Kidney (tissue), 14 donors: Measurements from ENCODE around the gene C1orf226. TPM values are rescaled to one million over a fixed set of nuclear protein-coding genes. Genes with fewer than 3 reads are reported as not detected.
A peak's percentile ranks its signal among the peaks of the same experiment; 100 is the strongest.
"Not testable (repeated sequence)": the region's sequence is repeated elsewhere in the genome, so short reads cannot be mapped to it uniquely, and the experiment has no call there.

ENCODE experiments used
- DNase-seq, 5 donors: peaks; one replicate each; pipeline ENCODE4 v3.0.0-alpha.2; 2013 to 2020
- FAIRE-seq: peaks from 2 replicates; lab custom pipeline; 2012; peaks lifted over from hg19 to GRCh38; lab: Jason Lieb, UNC
- H3K27ac ChIP-seq, 2 donors: one replicate each; pipeline ENCODE4 v1.7.0; 2013; ENCODE audit warnings: low read depth in 2 of 2, low read length in 2 of 2, inconsistent platforms in 1 of 2
- H3K27me3 ChIP-seq: one replicate; pipeline ENCODE4 v1.7.1; 2013; ENCODE audit warnings: low read length, inconsistent platforms; ENCODE audit not compliant: control insufficient read depth, insufficient read depth
- H3K36me3 ChIP-seq, 3 donors: one replicate each; pipeline versions ENCODE4 v1.7.0 to v1.7.1; 2013; ENCODE audit warnings: low read length in 3 of 3, control low read depth in 1 of 3, inconsistent platforms in 1 of 3; ENCODE audit not compliant: insufficient read depth in 3 of 3, control insufficient read depth in 2 of 3
- H3K4me1 ChIP-seq, 3 donors: one replicate each; pipeline versions ENCODE4 v1.7.0 to v1.7.1; 2013; ENCODE audit warnings: low read length in 3 of 3, inconsistent platforms in 1 of 3, low read depth in 1 of 3; ENCODE audit not compliant: control insufficient read depth in 2 of 3, insufficient read depth in 2 of 3
- H3K4me3 ChIP-seq, 3 donors: one replicate each; pipeline versions ENCODE4 v1.7.0 to v1.8.1; 2013; ENCODE audit warnings: low read length in 3 of 3, control low read depth in 1 of 3, inconsistent platforms in 1 of 3
- H3K9ac ChIP-seq, 3 donors: one replicate each; pipeline versions ENCODE4 v1.7.0 to v1.7.1; 2013; ENCODE audit warnings: low read length in 3 of 3, control low read depth in 1 of 3, inconsistent platforms in 1 of 3
- H3K9me3 ChIP-seq, 3 donors: one replicate each; pipeline versions ENCODE4 v1.7.0 to v1.7.1; 2013; ENCODE audit warnings: low read length in 3 of 3, control low read depth in 1 of 3, inconsistent platforms in 1 of 3; ENCODE audit not compliant: control insufficient read depth in 2 of 3, insufficient read depth in 1 of 3
- intact Hi-C: fragments of 100-400 bp; cut with DNase I; formaldehyde crosslinking; loops from one replicate; pipeline ENCODE4 v1.11.1; 2022
- polyA plus RNA-seq: library from polyadenylated mRNA; stranded (reverse); fragments of 350-450 nt; fragmentation: Illumina TruSeq; extraction: RNeasy Lipid Tissue Mini Kit (QIAGEN cat#74804); gene quantifications from one replicate; pipeline ENCODE4 v1.2.3, GENCODE V29; 2014; ENCODE audit warnings: low read depth, low replicate concordance; ENCODE audit not compliant: insufficient read depth
- total RNA-seq: library from RNA; stranded (reverse); fragmentation: NEBNext Ultra II Directional; extraction: Animal tissue kit (Norgen Biotek cat#: 25700); gene quantifications from one replicate; pipeline ENCODE4 v1.2.1, GENCODE V29; 2021
- TF ChIP-seq, protein P1 (sequence below): IDR thresholded peaks from 3 replicates; pipeline ENCODE4 v1.5.1; 2012; ENCODE audit warnings: mild to moderate bottlenecking, moderate library complexity, borderline replicate concordance; ENCODE audit not compliant: insufficient read depth; ENCODE audit errors: extremely low read depth
- donor health status: control.
- donor health status: control.
- donor health status: control.
- donor health status: control.
- donor health status: control.
- donor health status: DM: yes; HTN: yes; CAD: no.
- donor health status: Normal renal cell carcinoma (clear cell type).

The C1orf226 gene
- total and polyA plus RNA-seq, 2 donors from 2014 or later = 4.9 to 15.2 TPM

DNA sequence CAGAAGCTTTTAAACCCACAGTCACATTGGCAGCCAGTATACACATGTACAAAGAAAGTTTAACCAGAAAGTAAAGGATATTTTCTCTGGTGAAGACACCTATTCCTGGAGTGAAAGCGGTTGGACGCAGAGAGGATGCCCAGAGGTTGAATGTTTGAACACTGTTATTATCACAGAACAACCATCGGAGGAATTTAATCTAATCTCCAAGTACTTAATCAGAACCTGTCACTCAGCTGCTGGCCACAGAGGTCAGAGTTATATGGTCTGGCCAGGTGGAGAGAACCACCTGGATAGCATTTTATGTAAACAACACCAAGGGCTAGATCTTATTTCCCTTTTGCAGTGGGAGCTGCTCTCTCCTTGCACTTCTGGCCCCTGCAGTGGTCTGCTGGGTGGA is 34.2 kb upstream of the C1orf226 start:
- TF ChIP-seq, protein P1, sequence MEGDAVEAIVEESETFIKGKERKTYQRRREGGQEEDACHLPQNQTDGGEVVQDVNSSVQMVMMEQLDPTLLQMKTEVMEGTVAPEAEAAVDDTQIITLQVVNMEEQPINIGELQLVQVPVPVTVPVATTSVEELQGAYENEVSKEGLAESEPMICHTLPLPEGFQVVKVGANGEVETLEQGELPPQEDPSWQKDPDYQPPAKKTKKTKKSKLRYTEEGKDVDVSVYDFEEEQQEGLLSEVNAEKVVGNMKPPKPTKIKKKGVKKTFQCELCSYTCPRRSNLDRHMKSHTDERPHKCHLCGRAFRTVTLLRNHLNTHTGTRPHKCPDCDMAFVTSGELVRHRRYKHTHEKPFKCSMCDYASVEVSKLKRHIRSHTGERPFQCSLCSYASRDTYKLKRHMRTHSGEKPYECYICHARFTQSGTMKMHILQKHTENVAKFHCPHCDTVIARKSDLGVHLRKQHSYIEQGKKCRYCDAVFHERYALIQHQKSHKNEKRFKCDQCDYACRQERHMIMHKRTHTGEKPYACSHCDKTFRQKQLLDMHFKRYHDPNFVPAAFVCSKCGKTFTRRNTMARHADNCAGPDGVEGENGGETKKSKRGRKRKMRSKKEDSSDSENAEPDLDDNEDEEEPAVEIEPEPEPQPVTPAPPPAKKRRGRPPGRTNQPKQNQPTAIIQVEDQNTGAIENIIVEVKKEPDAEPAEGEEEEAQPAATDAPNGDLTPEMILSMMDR = no peak
- FAIRE-seq = no peak
- H3K36me3 ChIP-seq = no peaks in the 10 kb centered on the region

DNA sequence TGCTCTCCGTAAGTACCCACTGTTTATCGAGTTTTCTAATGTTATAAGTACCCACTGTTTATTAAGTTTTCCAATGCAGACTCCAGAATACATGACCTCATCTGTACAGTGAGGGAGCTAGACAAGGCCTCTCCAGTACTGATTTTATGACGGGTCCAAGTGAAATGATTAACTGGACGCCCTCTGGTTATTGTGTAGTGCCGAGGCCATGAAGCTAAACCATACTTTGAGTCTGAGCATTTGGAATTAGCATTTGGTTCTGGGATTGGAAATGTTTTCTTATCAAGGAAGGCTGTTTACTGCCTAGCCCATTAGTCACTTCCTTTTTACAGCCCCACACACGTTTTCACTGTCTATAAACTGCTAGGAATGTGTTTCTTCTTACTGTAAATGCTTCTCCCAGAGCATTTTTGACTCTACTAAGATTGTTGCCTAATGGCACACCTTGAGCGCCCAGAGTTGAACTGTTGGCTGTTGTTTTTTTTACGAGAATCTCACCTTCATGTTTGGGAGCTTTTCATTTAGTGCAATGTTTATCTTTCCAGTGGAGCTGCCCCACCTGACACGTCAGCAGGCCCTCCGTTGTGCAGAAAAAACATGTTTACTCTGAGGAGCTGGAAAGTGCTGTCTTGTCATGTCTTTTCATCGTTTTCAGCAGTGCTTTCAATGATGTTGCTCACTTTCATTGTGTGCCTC is 31.7 kb upstream of the C1orf226 start:
- intact Hi-C loops = no loop called here
- Histone ChIP-seq H3K9ac (no peak overlapping the region), H3K27ac (peak overlapping the region; percentile 49 to 68), H3K27me3 (no peaks in the 10 kb centered on the region), H3K4me3 (no peak overlapping the region), H3K36me3 (no peaks in the 10 kb centered on the region), H3K9me3 (no peaks in the 10 kb centered on the region), H3K4me1 (peaks cover 2 to 8% (median 4%) of the 10 kb centered on the region in 3 donors)
- TF ChIP-seq, protein P1 = no peak
- FAIRE-seq (no peak), DNase-seq (peak in 3 of 5 donors; percentile 54 to 87 (median 85))

More for the DNA sequence above, 34.2 kb upstream of the C1orf226 start:
- no peak overlapping the region for H3K9ac ChIP-seq
- H3K4me3 ChIP-seq = no peak overlapping the region
- H3K27me3 ChIP-seq = no peaks in the 10 kb centered on the region
- intact Hi-C loops = no loop called here
- H3K27ac ChIP-seq = no peak overlapping the region
- no peaks in the 10 kb centered on the region for H3K9me3 ChIP-seq
- H3K4me1 ChIP-seq = peaks cover 2 to 8% (median 4%) of the 10 kb centered on the region in 3 donors
- peak in 3 of 5 donors; percentile 26 to 44 (median 34) for DNase-seq

DNA sequence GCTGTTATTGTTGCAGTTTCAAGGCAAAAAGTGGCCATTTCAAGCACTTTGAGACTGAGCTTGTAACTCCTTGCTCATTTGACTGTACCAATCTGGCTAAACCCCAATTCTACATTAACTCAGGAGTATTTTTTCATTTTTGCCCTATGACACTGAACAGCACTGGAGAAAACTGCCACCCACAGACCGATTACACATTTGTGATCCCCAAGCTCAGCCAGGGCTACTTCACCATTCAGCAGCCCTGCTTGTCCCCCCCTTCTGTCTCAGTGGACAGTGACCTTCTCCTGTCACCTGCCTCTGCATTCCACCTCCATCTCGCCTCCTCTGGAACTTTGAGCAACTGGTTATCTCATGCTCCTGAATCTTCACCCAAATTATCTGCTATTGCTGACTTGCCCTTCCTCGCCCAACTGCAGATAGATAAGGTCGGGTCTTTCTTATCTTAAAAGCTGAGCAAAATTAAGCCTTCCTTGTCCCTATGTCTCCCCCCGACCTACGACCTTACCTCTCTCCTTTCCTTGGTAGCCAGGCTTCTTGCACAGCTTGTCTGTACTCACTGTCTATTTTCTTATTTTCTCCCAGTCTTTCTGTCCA is 30.2 kb upstream of the C1orf226 start:
- no peak overlapping the region for H3K27ac ChIP-seq
- no peak overlapping the region for H3K9ac ChIP-seq
- no peaks in the 10 kb centered on the region for H3K9me3 ChIP-seq
- TF ChIP-seq, protein P1 = no peak
- H3K36me3 ChIP-seq = no peaks in the 10 kb centered on the region
- H3K4me1 ChIP-seq = peaks cover 2 to 8% (median 4%) of the 10 kb centered on the region in 3 donors
- H3K4me3 ChIP-seq = no peak overlapping the region
- intact Hi-C loops = no loop called here
- no peak for FAIRE-seq
- no peaks in the 10 kb centered on the region for H3K27me3 ChIP-seq
- DNase-seq = no peak

DNA sequence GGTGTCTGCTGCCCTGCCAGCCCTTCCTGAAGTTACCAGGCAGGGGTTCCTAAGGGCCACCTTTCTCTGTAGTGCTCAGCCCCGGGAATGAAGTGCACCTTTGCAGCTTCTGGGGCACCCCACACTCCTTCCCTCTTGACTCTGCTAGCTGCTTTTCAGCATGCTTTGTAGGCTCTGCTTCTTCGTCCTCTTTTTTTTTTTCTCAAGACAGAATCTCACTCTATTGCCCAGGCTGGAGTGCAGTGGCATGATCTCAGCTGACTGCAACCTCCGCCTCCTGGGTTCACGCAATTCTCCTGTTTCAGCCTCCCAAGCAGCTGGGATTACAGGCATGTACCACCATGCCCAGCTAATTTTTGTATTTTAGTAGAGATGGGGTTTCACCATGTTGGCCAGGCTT is 29.7 kb upstream of the C1orf226 start:
- intact Hi-C loops, FAIRE-seq: not testable (repeated sequence)

More for the DNA sequence above, 29.7 kb upstream of the C1orf226 start:
- H3K27me3 ChIP-seq, H3K9me3 ChIP-seq, H3K4me1 ChIP-seq, DNase-seq, H3K4me3 ChIP-seq, H3K36me3 ChIP-seq, H3K27ac ChIP-seq, H3K9ac ChIP-seq: not testable (repeated sequence)
